OCI-LY7 (cell line): ENCODE results near the gene GATA5.

ENCODE experiments used
- EZH2phosphoT487 ChIP-seq: fragments of 200-600 bp; sonication (generic); IDR thresholded peaks from 2 replicates; pipeline ENCODE4 v1.6.1; 2018; ENCODE audit warnings: low read depth, borderline replicate concordance, mild to moderate bottlenecking, mixed run types, antibody characterized with exemption, low read length, moderate library complexity, mixed read lengths
- TF ChIP-seq, protein P1 (sequence below): fragments of 200-600 bp; sonication (generic); conservative IDR thresholded peaks from 2 replicates; pipeline ENCODE4 v1.5.1; 2014; ENCODE audit warnings: mild to moderate bottlenecking, antibody characterized with exemption, low read length, moderate library complexity, mixed read lengths

DNA sequence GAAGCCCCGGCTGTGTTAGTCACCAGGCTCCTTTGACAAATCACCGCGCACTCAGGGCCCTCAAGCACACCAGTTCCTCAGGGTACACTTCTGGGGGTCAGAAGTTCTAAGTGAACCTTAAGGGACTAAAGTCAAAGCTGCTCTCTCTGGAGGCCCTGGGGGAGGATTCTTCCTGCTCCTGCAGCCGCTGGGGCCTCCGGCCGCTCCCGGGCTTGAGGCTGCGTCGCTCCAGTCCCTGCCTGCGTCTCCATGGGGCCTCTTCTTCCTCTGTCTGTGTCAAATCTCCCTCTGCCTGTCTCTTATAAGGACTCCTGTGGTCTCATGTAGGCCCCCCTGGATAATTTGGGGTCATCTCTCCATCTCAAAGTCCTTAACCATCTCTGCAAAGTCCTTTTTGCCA lies 18.1 kb upstream of the GATA5 start:
- TF ChIP-seq EZH2phosphoT487, result no peak
- TF ChIP-seq, protein P1, sequence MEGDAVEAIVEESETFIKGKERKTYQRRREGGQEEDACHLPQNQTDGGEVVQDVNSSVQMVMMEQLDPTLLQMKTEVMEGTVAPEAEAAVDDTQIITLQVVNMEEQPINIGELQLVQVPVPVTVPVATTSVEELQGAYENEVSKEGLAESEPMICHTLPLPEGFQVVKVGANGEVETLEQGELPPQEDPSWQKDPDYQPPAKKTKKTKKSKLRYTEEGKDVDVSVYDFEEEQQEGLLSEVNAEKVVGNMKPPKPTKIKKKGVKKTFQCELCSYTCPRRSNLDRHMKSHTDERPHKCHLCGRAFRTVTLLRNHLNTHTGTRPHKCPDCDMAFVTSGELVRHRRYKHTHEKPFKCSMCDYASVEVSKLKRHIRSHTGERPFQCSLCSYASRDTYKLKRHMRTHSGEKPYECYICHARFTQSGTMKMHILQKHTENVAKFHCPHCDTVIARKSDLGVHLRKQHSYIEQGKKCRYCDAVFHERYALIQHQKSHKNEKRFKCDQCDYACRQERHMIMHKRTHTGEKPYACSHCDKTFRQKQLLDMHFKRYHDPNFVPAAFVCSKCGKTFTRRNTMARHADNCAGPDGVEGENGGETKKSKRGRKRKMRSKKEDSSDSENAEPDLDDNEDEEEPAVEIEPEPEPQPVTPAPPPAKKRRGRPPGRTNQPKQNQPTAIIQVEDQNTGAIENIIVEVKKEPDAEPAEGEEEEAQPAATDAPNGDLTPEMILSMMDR, result no peak
